Neuronal stem cell (in vitro differentiated cells): ENCODE results near the gene OR4F15.
"Not testable (repeated sequence)": the region's sequence is repeated elsewhere in the genome, so short reads cannot be mapped to it uniquely, and the experiment has no call there.

Experiments used
- DNase-seq: peaks from one replicate; pipeline ENCODE4 v3.0.0-alpha.2; 2013; ENCODE audit warnings: low spot score
- H2AFZ ChIP-seq: one replicate; pipeline ENCODE4 v1.6.1; 2013; ENCODE audit warnings: mild to moderate bottlenecking, low read length, inconsistent platforms
- H2AK5ac ChIP-seq: 2 replicates; pipeline ENCODE4 v1.6.1; 2013; ENCODE audit warnings: low read depth, mild to moderate bottlenecking, inconsistent platforms, low read length, moderate library complexity, mixed read lengths
- H2BK120ac ChIP-seq: 2 replicates; pipeline ENCODE4 v1.6.1; 2013; ENCODE audit warnings: low read depth, mild to moderate bottlenecking, inconsistent platforms, low read length, moderate library complexity, mixed read lengths
- H2BK12ac ChIP-seq: one replicate; pipeline ENCODE4 v1.6.1; 2013; ENCODE audit warnings: low read length, inconsistent platforms
- H2BK15ac ChIP-seq: 2 replicates; pipeline ENCODE4 v1.6.1; 2013; ENCODE audit warnings: mild to moderate bottlenecking, low read length, inconsistent platforms, mixed read lengths
- H2BK5ac ChIP-seq: one replicate; pipeline ENCODE4 v1.6.1; 2013; ENCODE audit warnings: inconsistent platforms, mild to moderate bottlenecking, low read length, moderate library complexity
- H3K14ac ChIP-seq: one replicate; pipeline ENCODE4 v1.6.1; 2013; ENCODE audit warnings: low read length, inconsistent platforms
- H3K18ac ChIP-seq: 2 replicates; pipeline ENCODE4 v1.6.1; 2013; ENCODE audit warnings: low read length, inconsistent platforms
- H3K23ac ChIP-seq: 2 replicates; pipeline ENCODE4 v1.6.1; 2013; ENCODE audit warnings: low read depth, mild to moderate bottlenecking, mixed read lengths, low read length, inconsistent platforms; ENCODE audit not compliant: poor library complexity
- H3K27ac ChIP-seq: replicated peaks from 3 replicates; pipeline ENCODE4 v1.5.1; 2013; ENCODE audit warnings: low read length, inconsistent platforms
- H3K27me3 ChIP-seq, 3 experiments: 2 replicates each; pipeline ENCODE4 v1.6.1; 2013; ENCODE audit warnings: low read length in 3 of 3, mild to moderate bottlenecking in 2 of 3, inconsistent platforms in 1 of 3, low read depth in 1 of 3, mixed read lengths in 1 of 3, moderate library complexity in 1 of 3; ENCODE audit not compliant: control insufficient read depth in 3 of 3, insufficient read depth in 3 of 3
- H3K36me3 ChIP-seq, 2 donors: replicated peaks in 1 of 2; 2 replicates each; pipeline ENCODE4 v1.6.1; 2013; ENCODE audit warnings: low read length in 2 of 2; ENCODE audit not compliant: control insufficient read depth in 2 of 2, insufficient read depth in 2 of 2
- H3K4ac ChIP-seq: 2 replicates; pipeline ENCODE4 v1.6.1; 2013; ENCODE audit warnings: inconsistent platforms, mild to moderate bottlenecking, low read length, moderate library complexity
- H3K4me1 ChIP-seq, 2 donors: 1 replicate in 1 of 2; 2 replicates in 1 of 2; pipeline ENCODE4 v1.6.1; 2013; ENCODE audit warnings: low read length in 2 of 2, low read depth in 1 of 2; ENCODE audit not compliant: control insufficient read depth in 2 of 2, insufficient read depth in 1 of 2
- H3K4me2 ChIP-seq: one replicate; pipeline ENCODE4 v1.6.1; 2013; ENCODE audit warnings: mild to moderate bottlenecking, low read length, inconsistent platforms; ENCODE audit not compliant: insufficient read depth, poor library complexity, severe bottlenecking
- H3K4me3 ChIP-seq, 2 donors: 2 replicates each; pipeline ENCODE4 v1.5.1; 2013; ENCODE audit warnings: low read length in 2 of 2, mild to moderate bottlenecking in 2 of 2, inconsistent platforms in 1 of 2, moderate library complexity in 1 of 2
- H3K79me1 ChIP-seq: one replicate; pipeline ENCODE4 v1.6.1; 2013; ENCODE audit warnings: low read depth, mild to moderate bottlenecking, inconsistent platforms, low read length, moderate library complexity
- H3K9ac ChIP-seq: one replicate; pipeline ENCODE4 v1.6.1; 2013; ENCODE audit warnings: mild to moderate bottlenecking, low read depth, low read length, inconsistent platforms; ENCODE audit not compliant: poor library complexity
- H3K9me3 ChIP-seq, 2 donors: replicated peaks in 1 of 2; 2 replicates each; pipeline versions ENCODE3 to v1.6.1; 2013; ENCODE audit warnings: low read length in 2 of 2, mild to moderate bottlenecking in 2 of 2, inconsistent platforms in 1 of 2, low read depth in 1 of 2, mixed read lengths in 1 of 2, moderate library complexity in 1 of 2; ENCODE audit not compliant: control insufficient read depth in 2 of 2, insufficient read depth in 1 of 2
- H4K8ac ChIP-seq: one replicate; pipeline ENCODE4 v1.6.1; 2013; ENCODE audit warnings: low read depth, mild to moderate bottlenecking, inconsistent platforms, low read length, moderate library complexity
- H4K91ac ChIP-seq: one replicate; pipeline ENCODE4 v1.6.1; 2013; ENCODE audit warnings: low read length, low read depth, mild to moderate bottlenecking, inconsistent platforms; ENCODE audit not compliant: poor library complexity
- WGBS, 2 donors: extraction: QIAGEN DNeasy Blood & Tissue Kit; methylation state at CpG; one replicate each; pipeline ENCODE4 v1.1.7; 2013; ENCODE audit warnings: missing lambda C conversion rate in 2 of 2, mixed read lengths in 1 of 2; ENCODE audit not compliant: insufficient read length in 2 of 2, insufficient replicate concordance in 1 of 2; ENCODE audit errors: extremely low coverage in 2 of 2; 5-methylcytosine and 5-hydroxymethylcytosine counted together

Gene OR4F15

DNA sequence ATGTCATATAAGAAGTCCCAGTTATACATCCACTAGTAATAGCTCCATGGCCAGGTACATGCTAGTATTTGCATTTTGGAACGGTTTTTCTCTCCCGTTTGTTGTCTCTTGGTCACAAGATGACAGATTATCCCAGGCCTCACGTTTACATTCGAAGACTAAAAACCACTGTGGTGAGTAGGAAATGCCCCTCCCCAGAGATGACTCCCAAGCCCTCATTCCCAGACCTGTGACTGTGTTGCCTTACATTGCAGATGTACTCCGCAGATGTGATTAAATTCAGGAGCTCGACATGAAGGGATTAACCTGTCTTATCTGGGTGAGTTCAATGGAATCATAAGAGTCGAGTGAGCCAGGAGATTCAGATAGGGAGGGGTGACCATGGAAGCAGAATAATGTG, 18.0 kb upstream of the OR4F15 start:
- not testable (repeated sequence) for H3K4me1 ChIP-seq, H3K18ac ChIP-seq, DNase-seq, H3K27me3 ChIP-seq, H3K27ac ChIP-seq, H2BK5ac ChIP-seq, H2BK15ac ChIP-seq, H3K9me3 ChIP-seq, H3K4me2 ChIP-seq, H3K4ac ChIP-seq, H2BK120ac ChIP-seq, H3K79me1 ChIP-seq, H3K9ac ChIP-seq, H3K36me3 ChIP-seq, H4K8ac ChIP-seq, H3K23ac ChIP-seq, H4K91ac ChIP-seq, H2AFZ ChIP-seq, H2BK12ac ChIP-seq, H3K14ac ChIP-seq, H2AK5ac ChIP-seq, H3K4me3 ChIP-seq
- no CpG with 5 or more reads among the region's 7 CpGs for whole genome bisulfite sequencing, 2 donors

DNA sequence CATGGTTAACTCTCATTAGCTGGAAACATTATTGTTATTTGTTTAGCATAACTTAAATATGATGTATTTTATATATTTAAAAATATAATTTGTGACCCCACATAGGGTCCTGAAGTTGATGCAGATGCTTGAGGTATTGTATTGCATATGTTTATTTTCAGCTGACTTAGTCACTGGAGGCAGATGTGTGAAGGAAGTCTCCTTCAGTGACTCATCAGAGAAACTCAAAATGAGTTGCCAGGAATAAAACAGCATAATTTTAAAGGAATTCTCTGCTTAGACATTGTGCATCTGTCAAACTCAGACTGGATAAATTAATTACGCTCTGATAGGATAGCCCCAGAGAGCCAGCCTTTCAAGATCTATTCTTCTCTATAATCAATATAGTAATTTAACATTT, 16.5 kb upstream of the OR4F15 start:
- H3K79me1 ChIP-seq: no peaks in the 10 kb centered on the region
- no peak overlapping the region for H3K4me3 ChIP-seq
- DNase-seq: no peak
- H3K4me1 ChIP-seq: no peaks in the 10 kb centered on the region
- no peaks in the 10 kb centered on the region for H3K9me3 ChIP-seq
- H4K91ac ChIP-seq: no peak overlapping the region
- H2BK120ac ChIP-seq: no peak overlapping the region
- no peak overlapping the region for H3K9ac ChIP-seq
- H3K14ac ChIP-seq: no peak overlapping the region
- no peak overlapping the region for H2AFZ ChIP-seq
- no peak overlapping the region for H2BK5ac ChIP-seq
- no peak overlapping the region for H4K8ac ChIP-seq
- no peak overlapping the region for H3K18ac ChIP-seq
- no peaks in the 10 kb centered on the region for H3K36me3 ChIP-seq
- no peak overlapping the region for H3K27ac ChIP-seq
- no peak overlapping the region for H2BK12ac ChIP-seq
- H2AK5ac ChIP-seq: no peak overlapping the region
- H3K4me2 ChIP-seq: no peak overlapping the region
- no peak overlapping the region for H2BK15ac ChIP-seq
- H3K27me3 ChIP-seq: no peaks in the 10 kb centered on the region
- no peak overlapping the region for H3K23ac ChIP-seq
- no peak overlapping the region for H3K4ac ChIP-seq
- WGBS, 2 donors: no CpG with 5 or more reads among the region's 1 CpG

DNA sequence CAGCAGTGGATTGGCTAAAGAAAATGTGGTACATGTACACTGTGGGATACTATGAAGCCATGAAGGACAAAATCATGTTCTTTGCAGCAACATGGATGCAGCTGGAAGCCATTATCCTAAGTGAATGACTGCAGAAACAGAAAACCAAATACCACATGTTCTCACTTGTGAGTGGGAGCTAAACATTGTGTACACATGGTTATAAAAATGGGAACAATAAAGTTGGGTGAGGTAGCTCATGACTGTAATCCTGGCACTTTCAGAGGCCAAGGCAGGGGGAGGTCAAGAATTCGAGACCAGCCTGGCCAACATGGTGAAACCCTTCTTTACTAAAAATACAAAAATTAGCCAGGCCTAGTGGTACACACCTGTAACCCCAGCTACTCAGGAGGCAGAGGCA, 12.3 kb upstream of the OR4F15 start:
- no CpG with 5 or more reads among the region's 1 CpG for WGBS, 2 donors
- Histone ChIP-seq H3K27ac (no peak overlapping the region), H2BK120ac (no peak overlapping the region)

DNA sequence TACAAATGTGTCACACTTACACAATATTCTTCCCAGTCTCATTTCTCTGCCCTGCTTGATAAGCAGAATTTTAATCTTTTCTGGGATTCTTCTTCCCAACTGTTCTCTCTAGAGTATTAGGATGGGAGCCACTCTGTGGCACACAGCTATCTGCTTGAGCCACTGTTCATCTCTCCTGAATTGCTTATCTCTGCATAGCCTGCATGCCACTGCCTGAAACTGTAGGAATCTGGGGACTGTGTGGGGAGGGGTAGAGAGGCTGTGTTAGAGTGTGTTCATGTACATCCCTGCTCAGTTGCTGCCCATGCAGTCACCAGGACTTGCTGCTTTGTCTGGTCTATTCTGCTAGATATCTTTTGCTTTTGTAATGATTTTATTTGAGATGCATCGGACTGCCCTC, 11.0 kb upstream of the OR4F15 start:
- no peak overlapping the region for H2BK12ac ChIP-seq
- H3K9ac ChIP-seq: no peak overlapping the region
- H2AFZ ChIP-seq: no peak overlapping the region
- DNase-seq: no peak
- no peak overlapping the region for H3K4me3 ChIP-seq
- H3K4ac ChIP-seq: no peak overlapping the region
- H3K4me2 ChIP-seq: no peak overlapping the region
- H2AK5ac ChIP-seq: no peak overlapping the region
- H3K79me1 ChIP-seq: no peaks in the 10 kb centered on the region
- no peak overlapping the region for H2BK15ac ChIP-seq
- no peak overlapping the region for H3K18ac ChIP-seq
- no peak overlapping the region for H2BK120ac ChIP-seq
- no peak overlapping the region for H4K8ac ChIP-seq
- peaks cover 0 to 5% (median 0%) of the 10 kb centered on the region in 3 experiments for H3K27me3 ChIP-seq
- no peaks in the 10 kb centered on the region for H3K9me3 ChIP-seq
- no peaks in the 10 kb centered on the region for H3K4me1 ChIP-seq
- WGBS, 2 donors: no CpG with 5 or more reads among the region's 1 CpG
- H3K36me3 ChIP-seq: no peaks in the 10 kb centered on the region
- H3K14ac ChIP-seq: no peak overlapping the region
- no peak overlapping the region for H2BK5ac ChIP-seq
- H3K27ac ChIP-seq: no peak overlapping the region
- H4K91ac ChIP-seq: no peak overlapping the region
- H3K23ac ChIP-seq: no peak overlapping the region

More for the DNA sequence above, 12.3 kb upstream of the OR4F15 start:
- Histone ChIP-seq H3K4ac (no peak overlapping the region), H2AFZ (no peak overlapping the region), H3K4me3 (no peak overlapping the region), H3K18ac (no peak overlapping the region), H3K14ac (no peak overlapping the region), H4K91ac (no peak overlapping the region), H3K9ac (no peak overlapping the region), H3K79me1 (no peaks in the 10 kb centered on the region), H3K27me3 (peaks cover 0 to 5% (median 0%) of the 10 kb centered on the region in 3 experiments), H2BK5ac (no peak overlapping the region), H3K36me3 (no peaks in the 10 kb centered on the region), H3K4me1 (no peaks in the 10 kb centered on the region), H3K23ac (no peak overlapping the region), H4K8ac (no peak overlapping the region), H3K4me2 (no peak overlapping the region), H2AK5ac (no peak overlapping the region), H2BK15ac (no peak overlapping the region), H2BK12ac (no peak overlapping the region), H3K9me3 (no peaks in the 10 kb centered on the region)
- no peak for DNase-seq
